SK-N-DZ (cell line): ENCODE results near the gene DISP1.
"Not testable (repeated sequence)": the region's sequence is repeated elsewhere in the genome, so short reads cannot be mapped to it uniquely, and the experiment has no call there.

Experiments
- DNase-seq: peaks from one replicate; pipeline ENCODE4 v3.0.0-alpha.2; 2015; ENCODE audit warnings: low spot score

Gene DISP1

DNA sequence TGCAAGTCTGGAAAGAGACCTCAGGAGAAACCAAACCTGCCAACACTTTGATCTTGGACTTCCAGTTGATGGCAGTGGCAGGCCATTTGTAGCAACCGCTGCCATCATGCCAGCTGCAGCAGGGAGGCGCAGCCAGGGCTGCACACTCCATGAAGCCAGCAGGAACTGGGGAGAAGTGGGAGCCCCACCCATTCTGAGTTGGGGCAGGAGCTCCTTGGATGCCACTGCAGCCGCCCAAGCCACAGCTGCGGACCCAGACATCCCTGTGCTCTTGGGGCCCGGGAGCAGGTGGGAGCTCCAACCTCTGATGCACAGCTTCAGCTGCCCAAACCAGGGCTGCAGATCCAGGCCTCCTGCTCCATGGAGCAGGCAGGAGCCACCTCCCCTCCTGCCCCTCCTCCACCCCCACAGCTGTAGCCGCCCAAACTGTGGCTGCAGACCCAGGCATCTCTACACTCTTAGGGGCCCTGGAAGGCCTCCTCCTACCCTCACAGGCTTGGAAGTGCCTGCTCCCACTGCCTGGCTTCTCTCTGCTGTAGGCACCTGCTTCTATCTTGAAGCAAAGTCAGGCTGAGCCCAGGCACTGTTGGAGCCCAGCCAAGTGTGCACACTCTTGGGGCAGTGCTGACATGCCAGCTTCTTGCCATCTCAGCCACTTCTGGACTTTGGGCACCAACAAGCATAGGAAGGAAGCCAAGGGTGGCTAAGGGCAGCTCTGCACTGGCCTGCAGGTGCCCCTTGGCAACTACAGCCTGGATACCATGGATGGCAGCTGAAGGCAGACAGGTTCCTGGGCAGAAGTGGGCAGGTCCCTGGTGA, 20.0 kb upstream of the DISP1 start:
- no peak for DNase-seq

DNA sequence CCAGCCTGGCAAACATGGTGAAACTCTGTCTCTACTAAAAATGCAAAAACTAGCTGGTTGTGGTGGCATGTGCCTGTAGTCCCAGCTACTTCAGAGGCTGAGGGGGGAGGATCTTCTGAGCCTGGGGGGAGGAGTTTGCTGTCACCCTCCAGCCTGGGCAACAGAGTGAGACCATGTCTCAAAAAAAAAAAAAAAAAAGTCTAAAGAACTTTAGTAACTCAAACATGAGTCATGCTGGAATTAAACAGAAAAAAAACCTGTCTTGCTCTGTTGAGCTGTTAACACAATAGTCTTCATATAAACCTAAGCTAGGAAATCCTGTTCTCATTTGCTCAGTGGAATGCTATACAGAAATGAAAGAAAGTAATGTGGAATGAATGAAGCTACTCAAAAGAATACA, 16.7 kb upstream of the DISP1 start:
- DNase-seq: no peak

DNA sequence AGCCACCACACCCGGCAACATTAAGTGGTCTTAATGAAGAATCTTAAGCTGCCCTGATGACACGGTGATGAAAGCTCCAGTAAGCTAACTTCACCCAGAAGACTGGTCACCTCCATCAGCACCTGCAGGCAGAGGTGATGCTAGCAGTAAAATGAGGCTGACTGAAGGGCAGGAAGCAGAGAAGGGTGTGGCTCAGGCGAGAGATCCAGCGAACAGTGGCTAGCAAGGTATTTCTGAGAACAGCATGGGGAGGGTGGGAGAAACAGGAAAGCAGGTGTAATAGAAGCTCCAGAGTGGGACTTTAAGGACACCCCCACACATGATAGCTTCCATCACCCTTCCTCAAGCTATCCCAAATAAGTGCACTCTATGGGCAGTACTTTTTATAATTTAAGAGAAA, 15.9 kb upstream of the DISP1 start:
- DNase-seq: no peak

DNA sequence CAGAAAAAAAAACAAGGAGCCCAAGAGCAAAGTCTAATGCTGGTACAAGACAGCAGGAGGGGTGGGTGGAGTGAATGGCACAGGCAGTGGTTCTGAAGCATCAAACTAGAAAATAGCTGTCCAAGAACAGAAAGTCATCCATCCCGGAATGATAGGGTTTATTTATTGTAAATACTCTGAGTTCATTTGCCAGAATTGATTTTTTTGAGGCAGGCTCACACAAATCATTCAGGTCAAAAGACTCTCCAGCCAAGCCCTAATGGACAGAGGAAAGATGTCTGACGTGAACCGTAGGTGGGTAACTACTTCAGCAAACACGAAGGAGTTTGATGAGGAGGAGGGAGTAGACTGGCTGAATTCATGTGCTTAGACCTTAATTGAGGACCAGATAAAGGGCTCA, 13.8 kb upstream of the DISP1 start:
- DNase-seq: no peak

DNA sequence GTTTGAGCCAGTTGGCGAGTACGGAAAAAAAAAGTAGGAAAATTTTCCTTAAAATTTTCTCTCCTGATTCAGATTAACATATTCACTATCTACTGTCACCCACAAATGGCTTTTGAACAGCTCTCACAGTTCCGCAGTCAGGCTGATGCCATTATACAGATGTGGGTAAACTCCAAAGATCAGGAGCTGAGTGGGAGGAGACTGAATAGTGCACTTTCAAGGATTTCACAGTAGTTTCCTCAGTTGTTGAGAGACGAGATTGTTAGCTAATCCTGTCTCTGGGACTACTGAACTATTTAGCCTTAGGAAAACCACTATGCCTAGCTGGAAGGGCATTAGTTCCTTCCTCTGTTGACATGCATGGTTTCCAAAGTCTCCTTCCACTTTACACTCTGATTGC, 3.2 kb upstream of the DISP1 start:
- DNase-seq: no peak

DNA sequence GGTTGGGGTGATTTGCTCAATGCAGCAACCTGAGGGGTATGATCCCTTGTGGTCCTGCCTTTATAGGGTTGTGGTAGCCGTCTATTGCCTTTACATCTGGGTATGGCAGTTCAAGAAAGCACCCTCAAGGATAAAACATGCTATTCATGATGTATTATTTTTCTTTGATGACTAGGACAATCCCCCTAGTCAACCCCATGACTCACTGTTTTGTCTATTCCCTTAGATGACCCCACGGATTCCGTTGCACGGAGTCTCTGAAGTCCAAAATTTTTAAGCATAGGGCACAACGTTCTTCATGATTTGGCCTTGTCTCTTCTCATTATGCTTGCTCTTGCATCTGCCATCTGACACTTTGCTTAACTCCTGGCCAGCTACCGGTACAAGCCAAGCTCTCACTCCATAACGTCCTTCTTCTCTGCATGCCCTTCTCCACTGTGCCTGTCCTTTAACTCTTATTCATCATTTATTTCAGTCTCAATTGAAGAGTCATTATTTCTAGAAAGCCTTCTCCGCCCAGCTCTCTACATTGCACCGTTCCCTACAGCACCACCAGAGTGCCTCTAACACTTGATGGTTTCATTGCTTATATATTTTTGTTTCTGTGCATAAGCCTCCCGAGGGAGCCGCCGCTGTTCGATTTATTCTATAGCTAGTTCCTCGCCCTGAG, 838 bp upstream of the DISP1 start:
- DNase-seq: no peak

DNA sequence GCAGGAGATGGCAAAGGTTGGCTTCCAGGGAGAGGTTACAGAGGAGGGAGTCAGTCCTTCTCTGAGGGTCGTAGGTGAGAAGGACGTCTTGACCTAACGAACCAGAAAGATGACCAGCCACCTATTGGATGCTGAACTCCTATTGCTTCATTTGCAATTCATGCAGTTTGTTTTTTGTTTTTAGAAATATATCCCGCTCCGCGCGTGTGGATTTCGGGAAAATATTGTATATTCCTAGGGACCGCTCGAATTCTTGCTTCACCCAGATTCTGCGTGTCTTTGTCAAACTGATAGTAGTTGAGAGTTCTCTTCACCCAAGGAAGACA, 564 bp downstream of the DISP1 start:
- DNase-seq: no peak

DNA sequence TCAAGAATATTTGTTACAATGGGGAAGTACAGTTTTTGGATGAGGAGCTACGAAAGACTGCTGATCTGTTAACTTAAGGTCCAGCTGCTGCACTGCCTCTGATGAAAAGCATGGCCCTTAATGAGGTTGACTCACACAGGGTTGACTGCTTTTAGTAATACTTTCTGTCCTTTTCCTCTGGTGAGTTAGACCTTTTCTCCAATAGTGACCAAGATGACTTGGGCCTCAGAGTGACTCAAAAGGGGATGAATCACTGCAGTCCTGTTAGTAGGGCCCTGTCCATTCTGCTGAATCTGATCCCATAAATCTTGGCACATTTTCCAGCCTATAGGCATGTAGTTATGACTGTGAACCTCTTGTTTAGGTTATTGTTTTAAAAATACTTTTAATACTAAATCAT, 2.7 kb downstream of the DISP1 start:
- no peak for DNase-seq

DNA sequence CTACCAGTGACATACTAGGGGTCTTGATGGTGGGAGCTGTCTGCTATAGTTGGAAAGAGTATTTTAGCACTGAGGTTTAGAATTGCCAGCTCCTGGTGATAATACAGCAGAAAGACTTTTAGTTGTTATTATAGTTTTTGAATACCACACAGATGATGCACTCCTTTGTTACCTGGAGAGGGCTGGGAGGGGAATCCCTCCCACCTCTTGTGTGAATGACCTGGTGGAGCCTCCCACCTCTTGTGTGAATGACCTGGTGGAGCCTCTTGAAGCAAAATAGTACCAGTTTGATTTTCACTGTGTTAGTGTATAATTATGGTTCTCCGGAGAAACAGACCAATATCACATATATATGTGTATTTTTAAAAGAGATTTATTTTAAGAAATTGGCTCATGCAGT, 3.3 kb downstream of the DISP1 start:
- DNase-seq: no peak

DNA sequence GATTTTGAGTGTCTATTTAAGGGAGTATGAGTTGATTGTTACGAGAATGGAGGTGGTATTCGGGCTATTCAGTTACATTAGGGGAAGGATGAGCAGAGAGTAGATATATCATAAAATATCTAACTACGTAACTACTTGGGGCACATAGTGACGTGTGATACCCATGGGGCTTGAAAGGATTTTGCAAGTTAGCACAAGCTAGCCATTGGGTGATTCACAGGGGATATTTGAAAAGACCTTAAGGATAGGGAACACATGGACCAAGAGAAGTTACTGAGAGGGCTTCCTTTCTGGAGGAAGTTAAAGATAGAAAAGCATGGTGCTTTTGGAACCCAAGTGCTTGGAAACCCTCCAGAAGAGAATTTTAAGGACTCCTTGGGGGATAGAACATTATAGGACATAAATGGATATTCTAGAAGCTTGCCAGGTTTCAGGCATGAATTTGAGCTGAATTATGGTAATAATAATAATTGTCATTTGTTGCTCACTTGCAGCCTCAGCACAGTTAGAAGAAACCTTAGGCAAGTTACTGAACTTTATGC, 5.4 kb downstream of the DISP1 start:
- no peak for DNase-seq

DNA sequence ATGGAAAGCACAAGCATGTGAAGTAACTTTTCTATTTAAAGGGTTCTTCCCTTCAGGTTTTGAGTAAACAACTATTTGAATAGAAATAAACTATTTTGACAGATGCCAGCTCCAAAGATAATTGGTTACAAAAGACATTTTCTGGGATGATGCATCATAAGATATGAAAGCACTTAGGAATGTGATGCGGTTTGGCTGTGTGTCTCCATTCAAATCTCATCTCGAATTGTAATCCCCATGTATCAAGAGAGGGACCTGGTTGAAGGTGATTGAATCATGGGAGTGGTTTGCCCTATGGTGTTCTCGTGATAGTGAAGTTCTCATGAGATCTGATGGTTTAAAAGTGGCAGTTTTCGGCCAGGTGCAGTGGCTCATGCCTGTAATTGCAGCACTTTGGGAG, 6.4 kb downstream of the DISP1 start:
- DNase-seq: peak; percentile 8

DNA sequence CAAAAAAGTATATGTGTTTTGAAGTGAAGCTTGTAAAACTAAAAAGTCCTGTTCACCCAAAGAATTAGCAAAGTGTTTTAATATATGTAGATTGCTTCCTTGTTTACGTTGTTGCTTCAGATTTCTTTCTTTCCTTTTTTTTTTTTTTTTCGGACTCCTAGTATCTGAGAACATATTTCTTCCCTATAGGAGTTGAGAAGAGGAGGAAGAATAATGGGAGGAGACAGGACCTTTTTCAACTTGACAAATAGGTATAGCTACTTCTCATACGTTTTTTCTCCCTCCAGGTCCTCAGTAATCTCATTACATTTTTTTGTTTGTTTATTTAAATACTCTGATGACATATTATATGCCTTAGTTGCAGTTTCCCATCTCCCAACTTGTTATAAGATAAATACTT, 8.9 kb downstream of the DISP1 start:
- DNase-seq: no peak

DNA sequence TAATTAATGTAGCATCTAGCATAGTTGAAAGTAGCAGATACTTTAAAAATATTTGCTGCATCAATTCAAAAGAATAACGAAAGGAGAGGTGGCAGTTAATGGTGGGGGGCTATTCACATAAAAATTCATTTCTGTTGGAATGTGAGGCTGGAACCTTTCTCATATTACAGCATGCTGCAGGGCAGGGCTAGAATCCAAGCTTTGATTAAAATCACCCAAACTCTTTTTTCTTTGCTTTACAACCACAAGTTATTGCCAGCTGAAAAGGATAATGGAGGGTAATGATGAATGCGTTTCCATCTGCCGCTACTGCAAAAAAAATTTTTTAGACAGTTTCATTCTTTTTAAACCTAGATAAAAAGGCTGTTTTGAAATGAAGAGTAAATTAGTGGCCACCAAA, 9.8 kb downstream of the DISP1 start:
- no peak for DNase-seq

DNA sequence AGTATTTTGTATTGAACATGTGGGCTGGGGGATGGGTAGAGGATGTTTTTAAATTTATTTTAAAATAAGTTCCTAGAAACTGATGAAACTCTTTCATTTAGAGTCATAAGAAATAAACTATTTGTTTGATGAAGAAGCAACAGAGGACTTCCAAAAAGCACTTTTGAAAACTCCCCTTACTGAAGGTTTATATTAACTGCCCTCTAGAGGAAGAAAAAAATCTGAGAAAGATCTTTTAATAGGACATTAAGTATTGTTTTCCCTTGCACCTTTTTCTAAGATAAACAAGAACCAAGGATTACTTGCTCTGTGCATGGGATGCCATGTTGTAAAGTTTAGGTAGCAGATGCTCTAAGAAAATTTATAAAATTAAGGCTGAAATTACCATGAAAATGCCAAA, 14.1 kb downstream of the DISP1 start:
- no peak for DNase-seq

DNA sequence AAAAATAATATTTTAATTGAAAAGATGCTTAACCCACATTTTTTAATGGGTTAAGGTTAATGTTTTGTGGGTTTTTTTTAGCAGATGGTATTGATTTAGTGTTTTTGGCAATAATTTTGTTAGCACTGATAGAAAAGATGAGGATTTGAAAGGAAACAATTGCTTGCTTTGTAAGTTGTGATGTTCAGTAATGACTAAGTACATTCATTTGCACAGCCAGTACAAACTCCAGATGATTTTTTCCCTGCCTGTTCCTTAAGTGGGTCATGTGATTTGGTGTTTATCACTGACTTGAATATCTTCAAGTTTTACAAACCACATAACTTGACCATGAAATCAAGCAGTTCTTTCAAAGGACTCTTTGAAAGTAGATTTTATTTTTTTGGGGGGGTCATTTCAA, 15.0 kb downstream of the DISP1 start:
- DNase-seq: no peak

DNA sequence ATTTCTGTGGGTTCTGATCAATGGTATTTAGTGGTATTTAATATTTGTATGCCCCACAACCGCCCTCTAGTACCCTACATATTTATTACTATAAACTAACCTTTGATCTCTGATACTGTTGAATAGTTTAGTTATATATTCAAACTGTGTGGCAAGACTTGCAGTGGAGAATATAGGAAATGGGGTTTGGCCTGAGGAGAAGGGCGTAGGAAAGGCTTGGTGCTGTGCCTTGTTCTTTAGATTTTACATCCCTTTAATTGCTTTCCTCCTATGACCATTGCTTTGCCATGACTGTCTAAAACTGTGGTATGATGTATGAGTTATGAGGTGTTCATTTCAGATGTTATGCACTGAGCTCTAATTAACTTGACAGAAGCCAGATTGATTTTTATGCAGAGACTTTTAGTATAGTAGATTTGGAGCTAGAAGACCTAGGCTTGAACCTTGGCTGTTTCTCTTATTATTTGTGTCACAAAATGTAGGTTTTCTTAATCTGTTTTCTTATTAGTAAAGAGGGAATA, 18.6 kb downstream of the DISP1 start:
- DNase-seq: no peak

DNA sequence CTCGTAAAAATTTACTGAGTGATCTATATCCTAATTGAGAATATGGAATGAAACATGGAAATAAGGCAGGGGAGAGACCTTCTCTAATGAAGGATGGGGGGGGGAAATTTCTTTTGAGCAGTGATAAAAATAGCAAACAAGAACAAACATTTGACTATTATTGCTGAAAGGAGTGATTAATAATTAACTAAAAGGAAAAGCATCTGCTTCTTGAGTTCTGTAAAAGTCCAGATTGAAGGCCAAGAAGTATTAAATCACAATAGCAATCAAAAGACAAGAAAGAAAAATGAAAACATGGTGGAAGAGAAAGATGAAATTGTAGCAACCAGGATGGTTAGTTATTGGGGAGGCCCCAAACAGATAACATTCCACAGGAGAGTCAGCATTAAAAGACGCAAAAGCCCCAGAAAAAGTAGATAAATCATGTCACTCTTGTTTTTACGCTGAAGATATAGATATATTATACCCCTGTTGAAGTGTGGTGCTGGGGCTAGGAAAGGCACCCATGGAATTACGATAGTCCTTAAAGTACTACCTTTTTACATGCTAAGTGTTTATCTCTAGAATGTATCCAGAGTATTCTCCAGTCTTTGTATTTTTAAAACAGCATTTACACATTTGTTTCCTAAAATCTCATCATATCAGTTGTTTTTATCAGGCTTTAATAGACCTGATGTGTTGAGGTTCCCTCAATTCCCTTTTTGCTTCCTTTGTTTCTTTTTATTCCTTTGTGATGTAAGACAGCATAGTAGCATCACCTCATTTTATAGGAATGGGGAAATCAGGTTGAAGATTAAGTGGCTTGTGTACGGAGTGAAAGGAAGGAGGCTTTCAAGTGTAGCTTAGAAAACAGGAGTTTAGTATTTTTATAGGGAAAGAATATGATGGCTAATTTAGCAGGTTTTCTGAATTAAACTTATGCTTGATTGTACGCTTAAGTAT, 28.9 kb downstream of the DISP1 start:
- no peak for DNase-seq

DNA sequence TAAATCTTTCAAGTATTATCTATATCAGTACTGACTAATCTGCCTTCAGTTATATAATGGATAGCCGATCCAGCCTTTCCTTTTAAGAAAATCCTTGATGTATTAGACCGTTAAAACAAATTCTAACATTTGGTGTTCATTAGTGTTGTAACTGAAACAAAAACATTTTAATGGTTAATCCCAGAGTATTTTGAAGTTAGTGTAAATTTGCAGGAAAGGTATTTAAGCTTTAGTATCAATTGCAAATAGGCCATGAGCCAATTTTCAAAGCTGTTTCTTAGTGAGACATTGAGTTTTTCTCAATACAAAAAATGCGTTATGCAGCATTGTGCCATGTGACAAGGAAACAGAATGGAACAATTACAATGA, 29.6 kb downstream of the DISP1 start:
- DNase-seq: no peak

DNA sequence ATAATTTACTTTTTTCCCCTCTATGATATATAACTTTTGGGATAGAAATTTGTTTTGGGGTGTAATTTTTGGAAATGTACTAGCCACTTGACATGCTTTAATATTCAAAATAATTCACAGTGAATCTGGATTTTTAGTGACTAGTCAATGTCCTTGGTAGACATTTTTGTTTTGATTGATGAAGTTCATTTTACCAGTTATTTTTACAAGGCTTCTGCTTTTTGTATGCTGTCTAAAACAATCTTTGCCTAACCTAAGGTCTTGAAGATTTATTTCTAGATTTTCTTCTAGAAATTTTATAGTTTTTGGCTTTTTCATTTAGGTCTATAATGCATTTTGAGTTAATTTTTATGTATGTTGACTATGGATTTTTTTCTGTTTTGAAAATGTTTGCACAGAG, 30.9 kb downstream of the DISP1 start:
- no peak for DNase-seq

DNA sequence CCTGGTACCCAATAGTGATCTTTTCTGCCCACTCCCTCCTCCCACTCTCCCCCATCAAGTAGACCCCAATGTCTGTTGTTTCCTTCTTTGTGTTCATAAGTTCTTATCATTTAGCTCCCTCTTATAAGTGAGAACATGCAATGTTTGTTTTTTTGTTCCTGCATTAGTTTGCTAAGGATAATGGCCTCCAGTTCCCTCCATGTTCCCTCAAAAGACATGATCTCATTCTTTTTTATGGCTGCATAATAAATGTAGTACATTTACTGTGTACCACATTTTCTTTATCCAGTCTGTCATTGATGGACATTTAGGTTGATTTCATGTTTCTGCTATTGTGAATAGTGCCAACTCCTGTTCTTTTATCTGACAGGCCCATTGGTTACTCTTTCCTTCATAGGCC, 35.7 kb downstream of the DISP1 start:
- DNase-seq: not testable (repeated sequence)

DNA sequence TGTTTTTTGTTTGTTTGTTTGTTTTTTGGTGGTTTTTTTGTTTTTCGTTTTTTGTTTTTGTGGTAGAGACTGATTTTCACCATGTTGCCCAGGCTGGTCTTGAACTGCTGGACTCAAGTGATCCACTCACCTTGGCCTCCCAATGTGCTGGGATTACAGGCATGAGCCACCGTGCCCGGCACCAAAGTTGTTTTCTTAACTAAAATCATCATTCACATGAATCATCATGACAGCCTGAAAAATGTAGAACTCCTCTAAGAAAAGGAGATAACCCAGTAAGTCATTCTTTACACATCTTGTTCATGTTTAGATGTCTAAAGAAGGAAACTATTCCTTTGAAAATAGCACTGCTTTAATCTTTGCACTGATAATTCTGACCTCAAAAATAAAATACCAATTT, 37.5 kb downstream of the DISP1 start:
- DNase-seq: no peak

DNA sequence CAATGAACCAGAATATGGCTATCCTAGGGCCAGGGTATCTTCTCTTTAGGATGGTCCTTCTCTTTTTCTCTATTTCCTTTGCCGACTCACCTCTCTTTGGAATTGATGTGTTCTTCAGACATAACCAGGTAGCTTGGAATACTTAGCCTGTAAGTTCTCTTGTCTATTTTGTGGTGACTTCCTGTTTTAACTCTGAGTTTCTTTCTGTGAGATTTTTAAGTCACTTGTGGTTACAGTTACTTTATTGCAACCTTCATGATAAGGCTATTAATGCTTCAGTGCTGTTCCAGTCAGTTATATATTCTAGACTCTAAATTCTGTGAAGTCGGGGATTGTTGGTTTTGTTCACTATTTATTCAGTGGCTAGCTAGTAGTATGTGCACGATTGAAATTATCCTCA, 46.2 kb downstream of the DISP1 start:
- no peak for DNase-seq
